Colon (tissue), 2 donors: ENCODE measurements around the gene SLC41A3.
"Not testable (repeated sequence)": the region's sequence is repeated elsewhere in the genome, so short reads cannot be mapped to it uniquely, and the experiment has no call there.

Experiments
- FAIRE-seq: peaks from 2 replicates; lab custom pipeline; 2012; peaks lifted over from hg19 to GRCh38; lab: Jason Lieb, UNC
- donor health status: control.
- donor health status: control.

The SLC41A3 gene

GRCh38 chr3:126002189-126002588, 81.7 kb downstream of the SLC41A3 start:
- FAIRE-seq: no peak

- FAIRE-seq: not testable (repeated sequence)
These were observed 87.2 kb downstream of the SLC41A3 start for GRCh38 chr3:125996751-125997150.

GRCh38 chr3:125990253-125990970, 93.5 kb downstream of the SLC41A3 start:
- FAIRE-seq: no peak

GRCh38 chr3:125984951-125985350, 99.0 kb downstream of the SLC41A3 start:
- FAIRE-seq: not testable (repeated sequence)

GRCh38 chr3:125977104-125977503, 106.8 kb downstream of the SLC41A3 start:
- not testable (repeated sequence) for FAIRE-seq

GRCh38 chr3:125976003-125976390, 107.9 kb downstream of the SLC41A3 start:
- FAIRE-seq: not testable (repeated sequence)

GRCh38 chr3:125975245-125976002, 108.5 kb downstream of the SLC41A3 start:
- FAIRE-seq: not testable (repeated sequence)

- not testable (repeated sequence) for FAIRE-seq
These were observed 111.7 kb downstream of the SLC41A3 start for GRCh38 chr3:125971997-125972944.

GRCh38 chr3:125968701-125969592, 115.0 kb downstream of the SLC41A3 start, which contains the start of gene ROPN1B:
Gene ROPN1B (plus strand): TSS chr3:125969178. CDS start chr3:125972055, 2,877 bp downstream.
- FAIRE-seq: not testable (repeated sequence)

GRCh38 chr3:125968121-125968520, 115.8 kb downstream of the SLC41A3 start:
- not testable (repeated sequence) for FAIRE-seq

- FAIRE-seq: no peak
These were observed 116.8 kb downstream of the SLC41A3 start for GRCh38 chr3:125967156-125967555.

- no peak for FAIRE-seq
These were observed 118.4 kb downstream of the SLC41A3 start for GRCh38 chr3:125965505-125965904.

- FAIRE-seq: not testable (repeated sequence)
These were observed 120.1 kb downstream of the SLC41A3 start for GRCh38 chr3:125963834-125964233.

- no peak for FAIRE-seq
These were observed 122.7 kb downstream of the SLC41A3 start for GRCh38 chr3:125961289-125961589.

GRCh38 chr3:125960456-125961288, 123.3 kb downstream of the SLC41A3 start:
- no peak for FAIRE-seq

GRCh38 chr3:125960066-125960424, 123.9 kb downstream of the SLC41A3 start:
- no peak for FAIRE-seq

GRCh38 chr3:125959317-125960065, 124.4 kb downstream of the SLC41A3 start:
- FAIRE-seq: no peak

- FAIRE-seq: no peak
These were observed 125.2 kb downstream of the SLC41A3 start for GRCh38 chr3:125958511-125959316.
